Keratinocyte (primary cell): Measurements from ENCODE around the gene USHBP1. TPM values are rescaled to one million over a fixed set of nuclear protein-coding genes. Genes with fewer than 3 reads are reported as not detected.

ENCODE experiments used
- DNase-seq: peaks from one replicate; pipeline ENCODE4 v3.0.0-alpha.2; 2011; ENCODE audit warnings: low read depth, missing footprints, low spot score
- FAIRE-seq: peaks from 2 replicates; lab custom pipeline; 2011; peaks lifted over from hg19 to GRCh38; lab: Jason Lieb, UNC
- H2AFZ ChIP-seq: 2 replicates; pipeline ENCODE4 v1.6.0; 2012; ENCODE audit warnings: low read length, control low read depth, inconsistent platforms; ENCODE audit not compliant: control insufficient read depth
- H3K27ac ChIP-seq: 2 replicates; pipeline ENCODE4 v1.5.1; 2011; ENCODE audit warnings: low read length; ENCODE audit not compliant: control insufficient read depth, insufficient read depth
- H3K27me3 ChIP-seq: 3 replicates; pipeline ENCODE4 v1.6.0; 2011; ENCODE audit warnings: low read length; ENCODE audit not compliant: control insufficient read depth, insufficient read depth; ENCODE audit errors: extremely low read depth
- H3K36me3 ChIP-seq, 2 experiments: 2 replicates in 1 of 2; 3 replicates in 1 of 2; pipeline ENCODE4 v1.5.1; 2011; ENCODE audit warnings: low read length in 2 of 2, mild to moderate bottlenecking in 1 of 2; ENCODE audit not compliant: control insufficient read depth in 2 of 2, insufficient read depth in 2 of 2; ENCODE audit errors: extremely low read depth in 1 of 2
- H3K4me1 ChIP-seq: 3 replicates; pipeline ENCODE4 v1.5.1; 2011; ENCODE audit warnings: low read length; ENCODE audit not compliant: control insufficient read depth, insufficient read depth; ENCODE audit errors: extremely low read depth
- H3K4me2 ChIP-seq: 3 replicates; pipeline ENCODE4 v1.6.0; 2011; ENCODE audit warnings: low read depth, low read length; ENCODE audit not compliant: control insufficient read depth, insufficient read depth; ENCODE audit errors: extremely low read depth
- H3K4me3 ChIP-seq, 3 experiments: fragments of 200-600 bp in 1 of 3; sonication (generic) in 1 of 3; 2 replicates in 2 of 3; 3 replicates in 1 of 3; pipeline ENCODE4 v1.5.1; 2011 to 2016; ENCODE audit warnings: low read length in 3 of 3, mild to moderate bottlenecking in 3 of 3, control low read depth in 2 of 3, inconsistent platforms in 1 of 3, low read depth in 1 of 3, mixed read lengths in 1 of 3, mixed run types in 1 of 3, moderate library complexity in 1 of 3; ENCODE audit not compliant: control insufficient read depth in 2 of 3, insufficient read depth in 2 of 3; ENCODE audit errors: extremely low read depth in 1 of 3
- H3K79me2 ChIP-seq: 2 replicates; pipeline ENCODE4 v1.6.0; 2012; ENCODE audit warnings: low read length; ENCODE audit not compliant: control insufficient read depth, insufficient read depth
- H3K9ac ChIP-seq: 3 replicates; pipeline ENCODE4 v1.6.0; 2011; ENCODE audit warnings: low read length; ENCODE audit not compliant: control insufficient read depth, insufficient read depth; ENCODE audit errors: extremely low read depth
- H3K9me1 ChIP-seq: 3 replicates; pipeline ENCODE4 v1.6.0; 2011; ENCODE audit warnings: low read length; ENCODE audit not compliant: control insufficient read depth, insufficient read depth; ENCODE audit errors: extremely low read depth
- H3K9me3 ChIP-seq: 2 replicates; pipeline ENCODE4 v1.5.1; 2012; ENCODE audit warnings: low read depth, low read length; ENCODE audit not compliant: control insufficient read depth
- H4K20me1 ChIP-seq: 3 replicates; pipeline ENCODE4 v1.6.0; 2011; ENCODE audit warnings: low read length; ENCODE audit not compliant: control insufficient read depth, insufficient read depth; ENCODE audit errors: extremely low read depth
- EZH2 ChIP-seq: IDR thresholded peaks from one replicate; pipeline ENCODE4 v1.6.1; 2012; ENCODE audit warnings: inconsistent platforms, mild to moderate bottlenecking, low read length, moderate library complexity
- dilution Hi-C: fragments of 300-500 bp; cut with MboI; formaldehyde crosslinking; loops from one replicate; pipeline ENCODE4 v1.7.0; 2020; ENCODE audit warnings: low sequenced_read_pairs; ENCODE audit not compliant: extremely low pct_ligation_motif_present
- polyA plus RNA-seq, 5 experiments: library from polyadenylated mRNA; depleted of rRNA in 3 of 5; stranded (reverse) in 3 of 5; stranded (forward) in 1 of 5; unstranded in 1 of 5; fragments of >200 nt; gene quantifications; 1 replicate in 1 of 5; 2 replicates in 3 of 5; 3 replicates in 1 of 5; pipeline versions ENCODE4 v1.2.1 to v1.2.3, GENCODE V29; 2011 to 2012; ENCODE audit warnings: missing spikeins in 2 of 5, low read depth in 1 of 5, low replicate concordance in 1 of 5
- TF ChIP-seq, protein P1 (sequence below), 3 experiments: IDR thresholded peaks in 1 of 3; conservative IDR thresholded peaks in 1 of 3; optimal IDR thresholded peaks in 1 of 3; 2 replicates in 2 of 3; 3 replicates in 1 of 3; pipeline versions ENCODE3 to v1.5.1; 2011; ENCODE audit warnings: low read length in 3 of 3, mild to moderate bottlenecking in 3 of 3, moderate library complexity in 2 of 3, control low read depth in 1 of 3, inconsistent platforms in 1 of 3; ENCODE audit not compliant: insufficient read depth in 2 of 3; ENCODE audit errors: extremely low read depth in 1 of 3

USHBP1 gene
- polyA plus RNA-seq, 1 donor (not counting 4 experiments of a cell fraction or from before 2014, with no cell fraction given) = not detected

DNA sequence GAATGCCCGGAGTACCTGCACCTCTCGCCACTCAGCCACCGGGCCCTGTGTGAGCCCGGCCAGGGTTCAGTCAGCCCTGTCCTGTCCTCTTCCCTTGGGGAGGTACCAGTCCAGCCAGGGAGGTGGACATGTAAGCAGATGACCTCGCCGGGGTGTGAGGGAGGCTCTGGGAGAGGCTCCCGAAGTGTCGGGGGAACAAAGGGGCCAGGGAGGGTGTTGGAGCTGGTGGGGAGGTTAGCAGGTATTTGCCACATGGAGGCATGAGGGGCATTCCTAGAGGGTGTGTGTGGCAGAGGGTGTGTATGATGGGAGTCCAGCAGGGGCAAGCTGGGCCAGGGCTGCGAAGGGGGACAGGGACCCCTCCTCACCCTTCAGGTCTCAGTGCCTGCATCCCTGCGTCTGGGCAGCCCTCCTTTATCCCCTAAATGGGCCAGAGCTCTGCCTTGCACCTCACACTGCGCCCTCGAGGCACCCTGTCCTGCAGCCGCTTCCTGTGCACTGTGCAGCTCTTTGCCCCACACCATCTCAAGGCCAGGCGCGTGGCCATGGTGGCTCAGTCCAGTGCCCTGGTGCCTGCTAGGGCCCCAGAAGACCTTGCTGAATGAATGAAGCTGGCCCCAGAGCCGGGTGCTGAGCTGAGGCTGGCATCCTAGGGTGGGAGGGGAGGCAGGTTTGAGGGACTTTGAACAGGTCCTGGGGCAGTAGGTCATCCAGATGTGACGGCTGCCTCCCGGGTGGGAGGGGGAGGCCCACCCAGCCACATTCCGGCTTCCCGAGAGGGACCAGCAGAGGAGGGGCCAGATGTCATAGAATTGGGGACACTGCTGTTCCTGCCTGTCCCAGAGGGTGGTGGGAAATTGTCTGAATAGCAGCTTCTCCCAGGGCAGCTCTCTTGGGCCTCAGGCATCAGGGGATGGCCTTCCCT is 47.9 kb upstream of the USHBP1 start:
- DNase-seq (no peak), FAIRE-seq (no peak)
- Histone ChIP-seq H3K27me3 (no peaks in the 10 kb centered on the region), H3K4me1 (peaks cover 23% of the 10 kb centered on the region), H3K9ac (peak overlapping the region; percentile 59), H4K20me1 (peaks cover 4% of the 10 kb centered on the region), H3K9me3 (no peaks in the 10 kb centered on the region), H3K4me2 (peak overlapping the region; percentile 54), H2AFZ (no peak overlapping the region), H3K79me2 (peaks cover 51% of the 10 kb centered on the region), H3K9me1 (no peaks in the 10 kb centered on the region), H3K27ac (peak overlapping the region; percentile 73), H3K4me3 (peak overlapping the region in 2 of 3 experiments; percentile 2 to 21), H3K36me3 (peaks cover 17 to 24% of the 10 kb centered on the region in 2 experiments)
- TF ChIP-seq, protein P1, sequence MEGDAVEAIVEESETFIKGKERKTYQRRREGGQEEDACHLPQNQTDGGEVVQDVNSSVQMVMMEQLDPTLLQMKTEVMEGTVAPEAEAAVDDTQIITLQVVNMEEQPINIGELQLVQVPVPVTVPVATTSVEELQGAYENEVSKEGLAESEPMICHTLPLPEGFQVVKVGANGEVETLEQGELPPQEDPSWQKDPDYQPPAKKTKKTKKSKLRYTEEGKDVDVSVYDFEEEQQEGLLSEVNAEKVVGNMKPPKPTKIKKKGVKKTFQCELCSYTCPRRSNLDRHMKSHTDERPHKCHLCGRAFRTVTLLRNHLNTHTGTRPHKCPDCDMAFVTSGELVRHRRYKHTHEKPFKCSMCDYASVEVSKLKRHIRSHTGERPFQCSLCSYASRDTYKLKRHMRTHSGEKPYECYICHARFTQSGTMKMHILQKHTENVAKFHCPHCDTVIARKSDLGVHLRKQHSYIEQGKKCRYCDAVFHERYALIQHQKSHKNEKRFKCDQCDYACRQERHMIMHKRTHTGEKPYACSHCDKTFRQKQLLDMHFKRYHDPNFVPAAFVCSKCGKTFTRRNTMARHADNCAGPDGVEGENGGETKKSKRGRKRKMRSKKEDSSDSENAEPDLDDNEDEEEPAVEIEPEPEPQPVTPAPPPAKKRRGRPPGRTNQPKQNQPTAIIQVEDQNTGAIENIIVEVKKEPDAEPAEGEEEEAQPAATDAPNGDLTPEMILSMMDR (optimal IDR thresholded peaks at IDR 0.05 in 1 of 3, IDR thresholded peaks at IDR 0.05 in 1 of 3, conservative IDR thresholded peaks at IDR 0.05 in 1 of 3; ENCODE audit: extremely low read depth in 1 of 3, insufficient read depth in 2 of 3, low read length in 3 of 3) = no peak
- no peak for TF ChIP-seq EZH2
- dilution Hi-C loops = no loop called here

DNA sequence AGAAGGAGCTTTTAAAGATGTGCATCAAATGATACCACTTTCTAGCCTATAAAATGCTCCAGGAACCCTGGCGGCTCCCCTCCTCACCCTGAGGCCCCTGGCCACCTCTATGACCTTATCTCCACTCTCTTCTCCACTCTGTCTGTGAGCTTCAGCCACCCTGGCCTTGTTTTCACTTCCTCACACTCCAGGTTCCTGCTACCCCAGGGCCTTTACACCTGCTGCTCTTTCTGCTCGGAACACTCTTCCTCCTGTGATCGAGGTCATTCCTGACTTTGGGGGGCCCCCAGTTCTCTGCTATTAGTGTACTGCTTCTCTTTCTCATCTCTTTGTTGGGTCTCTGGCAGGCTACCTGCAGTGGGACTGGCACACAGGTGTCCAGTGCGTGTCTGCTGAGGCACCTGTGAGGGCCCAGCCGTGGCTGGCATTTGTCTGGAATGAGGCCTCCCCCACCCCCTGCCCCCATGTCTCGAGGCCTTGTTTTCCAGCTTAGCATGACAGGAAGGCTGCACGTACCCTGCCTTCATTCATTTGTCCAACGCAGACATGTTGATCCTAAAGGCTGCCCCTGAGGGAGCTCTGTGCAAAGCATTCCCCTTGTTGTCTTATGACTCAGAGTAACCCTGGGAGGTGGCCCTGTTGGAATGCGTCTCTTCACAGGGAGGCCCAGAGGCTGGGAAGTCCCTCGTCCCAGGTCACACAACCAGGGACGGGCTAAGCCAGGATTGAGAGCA is 47.1 kb upstream of the USHBP1 start:
- peak; percentile 53 for FAIRE-seq
- H2AFZ ChIP-seq = no peak overlapping the region

More for the DNA sequence above, 47.1 kb upstream of the USHBP1 start:
- Histone ChIP-seq H3K9me3 (no peaks in the 10 kb centered on the region), H3K79me2 (peaks cover 51% of the 10 kb centered on the region), H3K4me1 (peaks cover 25% of the 10 kb centered on the region), H3K27me3 (no peaks in the 10 kb centered on the region), H3K4me3 (peak overlapping the region in 2 of 3 experiments; percentile 2 to 21), H3K36me3 (peaks cover 17 to 24% of the 10 kb centered on the region in 2 experiments), H3K27ac (peak overlapping the region; percentile 73), H3K9ac (peak overlapping the region; percentile 59), H4K20me1 (peaks cover 4% of the 10 kb centered on the region), H3K9me1 (no peaks in the 10 kb centered on the region), H3K4me2 (peak overlapping the region; percentile 54)
- no peak for DNase-seq
- dilution Hi-C loops = no loop called here
- no peak for TF ChIP-seq EZH2
- TF ChIP-seq, protein P1 (optimal IDR thresholded peaks at IDR 0.05 in 1 of 3, IDR thresholded peaks at IDR 0.05 in 1 of 3, conservative IDR thresholded peaks at IDR 0.05 in 1 of 3; ENCODE audit: extremely low read depth in 1 of 3, insufficient read depth in 2 of 3, low read length in 3 of 3) = no peak
